ENCODE results near the gene GSS.

The GSS gene

DNA sequence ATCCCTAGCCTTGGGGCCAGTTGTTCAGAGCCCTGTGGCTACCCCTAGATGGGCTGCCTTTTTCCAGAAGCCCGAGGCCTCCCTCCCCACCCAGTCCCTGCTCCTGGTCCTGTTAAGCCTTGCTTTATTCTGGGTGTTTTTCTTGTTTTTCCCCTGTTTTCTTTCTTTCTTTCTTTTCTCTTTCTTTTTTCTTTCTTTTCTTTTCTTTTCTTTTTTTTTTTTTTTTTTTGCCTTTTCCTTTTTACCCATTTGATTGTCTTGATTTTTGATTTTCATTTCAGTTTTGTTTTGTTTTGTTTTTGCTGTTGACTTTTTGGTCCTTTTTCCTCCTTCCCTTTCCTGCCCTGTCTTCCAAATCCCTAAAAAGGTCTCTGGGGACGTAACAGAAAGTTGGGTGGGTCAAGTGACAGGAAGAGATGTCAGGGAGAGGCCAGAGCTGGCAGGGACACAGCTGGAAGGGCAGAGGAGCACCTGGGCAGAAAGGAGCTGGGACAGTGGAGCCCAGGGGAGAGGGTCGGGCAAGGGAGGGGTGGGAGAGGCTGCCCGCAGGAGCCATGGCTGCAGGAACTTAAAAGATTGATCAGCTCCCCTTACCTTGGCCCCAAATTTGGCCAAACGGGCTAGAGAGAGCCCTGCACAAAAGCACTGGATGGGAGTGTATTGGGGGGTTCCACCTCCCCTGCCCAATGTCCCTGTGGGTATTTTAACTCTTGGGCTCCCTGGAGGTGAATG lies 27.6 kb upstream of the GSS start:
- H2BK120ac ChIP-seq (ENCODE audit: low read depth, low read length) = no peak overlapping the region
- no peak overlapping the region for H2BK5ac ChIP-seq (ENCODE audit: low read depth, low read length, poor library complexity, severe bottlenecking)
- H3K36me3 ChIP-seq (ENCODE audit: control insufficient read depth in 1 of 2, insufficient read depth in 2 of 2, low read depth in 1 of 2, low read length in 2 of 2) = no peaks in the 10 kb centered on the region
- H2AK5ac ChIP-seq (ENCODE audit: low read length, severe bottlenecking) = no peak overlapping the region
- DNase-seq = no peak
- no peak overlapping the region for H2BK12ac ChIP-seq (ENCODE audit: low read length in 2 of 2)
- H3K27ac ChIP-seq (ENCODE audit: low read length, poor library complexity, severe bottlenecking) = no peak overlapping the region
- H3K23ac ChIP-seq (ENCODE audit: low read length in 2 of 2) = no peak overlapping the region
- peaks cover 31 to 60% of the 10 kb centered on the region in 2 experiments for H3K27me3 ChIP-seq (ENCODE audit: control insufficient read depth in 1 of 2, insufficient read depth in 1 of 2, low read length in 2 of 2)
- H3K4me1 ChIP-seq (ENCODE audit: control insufficient read depth, insufficient read depth, low read depth, low read length) = peaks cover 13% of the 10 kb centered on the region
- no peak overlapping the region for H2BK15ac ChIP-seq (ENCODE audit: low read depth, poor library complexity, severe bottlenecking)
- H4K91ac ChIP-seq (ENCODE audit: low read length) = no peak overlapping the region
- WGBS = 52% methylated on average over 5 of the region's 5 CpGs
- H3K9ac ChIP-seq (ENCODE audit: low read length) = no peak overlapping the region
- H3K14ac ChIP-seq (ENCODE audit: low read length in 2 of 2) = no peak overlapping the region
- no peak overlapping the region for H3K18ac ChIP-seq (ENCODE audit: low read depth in 1 of 2, low read length in 2 of 2)
- H4K8ac ChIP-seq (ENCODE audit: low read length) = no peak overlapping the region
- H3K9me3 ChIP-seq (ENCODE audit: control insufficient read depth, low read length) = no peaks in the 10 kb centered on the region
- no peak overlapping the region for H3K4ac ChIP-seq (ENCODE audit: low read depth in 1 of 2, low read length in 2 of 2)
- H2AFZ ChIP-seq (ENCODE audit: low read depth, low read length) = no peak overlapping the region
- H3K4me3 ChIP-seq (ENCODE audit: insufficient read depth in 1 of 2, low read depth in 1 of 2, low read length in 2 of 2) = no peak overlapping the region
- no peak overlapping the region for H3K4me2 ChIP-seq (ENCODE audit: low read length, poor library complexity, severe bottlenecking)
- H3K79me1 ChIP-seq (replicated peaks; ENCODE audit: low read length, poor library complexity, severe bottlenecking) = no peaks in the 10 kb centered on the region

DNA sequence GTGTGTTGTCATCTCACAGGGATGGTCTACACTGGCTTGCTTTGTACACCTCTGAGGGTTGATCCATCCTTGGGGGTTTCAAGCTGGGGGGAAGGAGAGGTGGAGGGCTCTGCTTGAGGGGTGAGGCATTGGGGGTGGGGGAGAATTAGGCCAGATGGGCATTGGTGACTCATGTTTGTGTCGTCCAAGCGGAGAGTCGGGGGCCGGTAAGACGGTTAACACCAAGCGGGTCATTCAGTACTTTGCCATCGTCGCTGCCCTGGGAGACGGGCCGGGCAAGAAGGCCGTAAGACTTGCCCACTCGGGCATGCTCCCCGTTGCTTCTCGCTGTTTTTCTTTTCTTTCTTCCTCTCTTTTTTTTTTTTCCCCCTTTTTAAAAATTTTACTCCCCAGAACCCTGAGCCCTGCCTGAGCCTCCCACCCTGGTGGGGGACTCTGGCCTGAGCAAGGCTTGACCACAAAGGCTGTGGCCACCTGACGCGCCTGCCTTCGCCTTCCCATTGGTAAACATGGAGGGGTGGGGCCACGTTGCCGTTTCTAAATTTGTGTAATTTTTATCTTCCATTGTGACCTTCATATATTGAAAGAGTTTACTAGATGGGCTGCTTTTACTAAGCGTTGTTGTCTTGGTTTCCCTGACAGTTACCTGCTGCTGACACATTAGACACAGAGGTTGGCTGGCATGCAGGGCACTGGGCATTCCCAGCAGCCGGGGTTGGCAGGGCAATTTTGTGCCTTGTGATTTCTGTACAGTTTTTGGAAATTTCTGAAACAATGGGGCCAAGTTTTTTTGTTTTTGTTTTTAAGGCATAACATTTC lies 26.9 kb upstream of the GSS start:
- DNase-seq = no peak
- H3K9me3 ChIP-seq (ENCODE audit: control insufficient read depth, low read length) = no peaks in the 10 kb centered on the region
- H3K4ac ChIP-seq (ENCODE audit: low read depth in 1 of 2, low read length in 2 of 2) = no peak overlapping the region
- H3K18ac ChIP-seq (ENCODE audit: low read depth in 1 of 2, low read length in 2 of 2) = no peak overlapping the region
- no peak overlapping the region for H2AK5ac ChIP-seq (ENCODE audit: low read length, severe bottlenecking)
- no peaks in the 10 kb centered on the region for H3K79me1 ChIP-seq (replicated peaks; ENCODE audit: low read length, poor library complexity, severe bottlenecking)
- no peak overlapping the region for H2BK15ac ChIP-seq (ENCODE audit: low read depth, poor library complexity, severe bottlenecking)
- no peak overlapping the region for H3K14ac ChIP-seq (ENCODE audit: low read length in 2 of 2)
- H3K23ac ChIP-seq (ENCODE audit: low read length in 2 of 2) = no peak overlapping the region
- H4K8ac ChIP-seq (ENCODE audit: low read length) = no peak overlapping the region
- no peak overlapping the region for H2AFZ ChIP-seq (ENCODE audit: low read depth, low read length)
- no peak overlapping the region for H2BK120ac ChIP-seq (ENCODE audit: low read depth, low read length)
- 92% methylated on average over 19 of the region's 21 CpGs for WGBS
- H3K27ac ChIP-seq (ENCODE audit: low read length, poor library complexity, severe bottlenecking) = no peak overlapping the region
- H3K4me1 ChIP-seq (ENCODE audit: control insufficient read depth, insufficient read depth, low read depth, low read length) = peaks cover 13% of the 10 kb centered on the region
- no peak overlapping the region for H2BK5ac ChIP-seq (ENCODE audit: low read depth, low read length, poor library complexity, severe bottlenecking)
- H2BK12ac ChIP-seq (ENCODE audit: low read length in 2 of 2) = no peak overlapping the region
- no peak overlapping the region for H3K9ac ChIP-seq (ENCODE audit: low read length)
- H3K4me2 ChIP-seq (ENCODE audit: low read length, poor library complexity, severe bottlenecking) = no peak overlapping the region
- peaks cover 31 to 58% of the 10 kb centered on the region in 2 experiments for H3K27me3 ChIP-seq (ENCODE audit: control insufficient read depth in 1 of 2, insufficient read depth in 1 of 2, low read length in 2 of 2)
- no peaks in the 10 kb centered on the region for H3K36me3 ChIP-seq (ENCODE audit: control insufficient read depth in 1 of 2, insufficient read depth in 2 of 2, low read depth in 1 of 2, low read length in 2 of 2)
- no peak overlapping the region for H4K91ac ChIP-seq (ENCODE audit: low read length)
- no peak overlapping the region for H3K4me3 ChIP-seq (ENCODE audit: insufficient read depth in 1 of 2, low read depth in 1 of 2, low read length in 2 of 2)

DNA sequence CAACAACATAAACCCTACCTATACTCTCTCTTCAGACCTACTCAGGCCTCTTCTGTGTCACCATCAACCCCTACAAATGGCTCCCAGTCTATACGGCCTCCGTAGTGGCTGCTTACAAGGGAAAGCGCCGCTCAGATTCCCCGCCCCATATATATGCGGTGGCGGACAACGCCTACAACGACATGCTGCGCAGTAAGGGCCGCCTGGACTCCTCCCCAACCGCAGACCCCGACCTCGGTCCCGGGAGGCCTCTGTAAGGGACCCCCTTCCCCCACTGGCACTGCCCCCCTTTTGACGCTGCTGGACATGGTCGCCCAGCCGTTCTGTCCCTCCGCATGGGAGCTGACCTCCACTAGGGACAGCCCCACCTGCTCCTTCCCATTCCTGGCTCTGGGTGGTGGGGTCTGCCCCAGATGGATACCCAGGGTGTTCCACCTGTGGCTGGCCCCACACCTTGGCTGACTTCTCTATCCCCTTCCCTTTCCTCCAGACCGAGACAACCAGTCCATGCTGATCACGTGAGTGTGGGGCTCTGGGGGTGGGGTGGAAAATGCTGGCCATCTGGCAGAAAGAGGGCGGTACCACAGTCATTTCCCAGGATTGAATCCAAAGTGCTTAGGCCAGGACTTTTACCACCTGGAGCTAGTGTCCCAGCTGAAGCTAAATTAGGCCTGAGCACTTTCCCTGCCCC lies 25.1 kb upstream of the GSS start:
- no peak overlapping the region for H3K9ac ChIP-seq (ENCODE audit: low read length)
- no peak overlapping the region for H2BK12ac ChIP-seq (ENCODE audit: low read length in 2 of 2)
- no peak overlapping the region for H3K4me3 ChIP-seq (ENCODE audit: insufficient read depth in 1 of 2, low read depth in 1 of 2, low read length in 2 of 2)
- 92% methylated on average over 19 of the region's 22 CpGs for WGBS
- no peak overlapping the region for H3K23ac ChIP-seq (ENCODE audit: low read length in 2 of 2)
- H3K14ac ChIP-seq (ENCODE audit: low read length in 2 of 2) = peak overlapping the region in 1 of 2 experiments; percentile 76
- DNase-seq = peak; percentile 20
- no peaks in the 10 kb centered on the region for H3K36me3 ChIP-seq (ENCODE audit: control insufficient read depth in 1 of 2, insufficient read depth in 2 of 2, low read depth in 1 of 2, low read length in 2 of 2)
- H3K4me2 ChIP-seq (ENCODE audit: low read length, poor library complexity, severe bottlenecking) = no peak overlapping the region
- H2AK5ac ChIP-seq (ENCODE audit: low read length, severe bottlenecking) = no peak overlapping the region
- H2BK15ac ChIP-seq (ENCODE audit: low read depth, poor library complexity, severe bottlenecking) = no peak overlapping the region
- no peaks in the 10 kb centered on the region for H3K9me3 ChIP-seq (ENCODE audit: control insufficient read depth, low read length)
- no peak overlapping the region for H4K91ac ChIP-seq (ENCODE audit: low read length)
- H2AFZ ChIP-seq (ENCODE audit: low read depth, low read length) = no peak overlapping the region
- H3K18ac ChIP-seq (ENCODE audit: low read depth in 1 of 2, low read length in 2 of 2) = no peak overlapping the region
- H3K27me3 ChIP-seq (ENCODE audit: control insufficient read depth in 1 of 2, insufficient read depth in 1 of 2, low read length in 2 of 2) = peaks cover 33 to 50% of the 10 kb centered on the region in 2 experiments
- no peaks in the 10 kb centered on the region for H3K79me1 ChIP-seq (replicated peaks; ENCODE audit: low read length, poor library complexity, severe bottlenecking)
- H2BK120ac ChIP-seq (ENCODE audit: low read depth, low read length) = no peak overlapping the region
- H4K8ac ChIP-seq (ENCODE audit: low read length) = peak overlapping the region; percentile 19
- no peak overlapping the region for H3K4ac ChIP-seq (ENCODE audit: low read depth in 1 of 2, low read length in 2 of 2)
- H3K4me1 ChIP-seq (ENCODE audit: control insufficient read depth, insufficient read depth, low read depth, low read length) = peaks cover 13% of the 10 kb centered on the region
- no peak overlapping the region for H3K27ac ChIP-seq (ENCODE audit: low read length, poor library complexity, severe bottlenecking)
- H2BK5ac ChIP-seq (ENCODE audit: low read depth, low read length, poor library complexity, severe bottlenecking) = no peak overlapping the region

Data from mesenchymal stem cell (in vitro differentiated cells and primary cell).